B cell (primary cell): Measurements from ENCODE around the gene TGFBR3L.

Experiments
- EZH2 ChIP-seq: IDR thresholded peaks from 2 replicates; pipeline ENCODE4 v1.6.1; 2012; ENCODE audit warnings: borderline replicate concordance, low read depth, mild to moderate bottlenecking, moderate library complexity, low read length; ENCODE audit not compliant: insufficient read depth, poor library complexity, severe bottlenecking
- TF ChIP-seq, protein P1 (sequence below): fragments of 200-600 bp; IDR thresholded peaks from one replicate; pipeline ENCODE4 v1.8.0; 2022; ENCODE audit warnings: antibody characterized with exemption, mild to moderate bottlenecking

DNA sequence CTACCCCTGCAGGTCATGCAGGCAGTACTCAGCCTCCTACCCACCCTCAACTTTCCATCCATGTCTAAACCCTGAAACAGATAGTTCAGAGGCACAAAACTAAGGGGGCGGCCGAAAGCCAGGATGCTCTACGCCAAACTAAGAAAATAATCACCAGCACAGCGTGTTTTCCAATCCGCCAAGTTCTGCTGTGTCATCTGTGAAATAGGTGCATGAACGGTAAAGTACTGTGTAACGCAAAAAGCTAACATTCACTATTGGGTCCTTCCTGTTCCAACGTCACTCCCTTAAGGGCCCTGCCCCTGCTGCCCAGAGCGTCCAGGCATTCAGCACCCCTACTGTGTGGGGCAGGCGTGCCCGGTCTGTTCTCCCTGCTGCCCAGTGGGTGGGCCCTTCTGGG lies 41.1 kb downstream of the TGFBR3L start:
- no peak for TF ChIP-seq EZH2
- TF ChIP-seq, protein P1, sequence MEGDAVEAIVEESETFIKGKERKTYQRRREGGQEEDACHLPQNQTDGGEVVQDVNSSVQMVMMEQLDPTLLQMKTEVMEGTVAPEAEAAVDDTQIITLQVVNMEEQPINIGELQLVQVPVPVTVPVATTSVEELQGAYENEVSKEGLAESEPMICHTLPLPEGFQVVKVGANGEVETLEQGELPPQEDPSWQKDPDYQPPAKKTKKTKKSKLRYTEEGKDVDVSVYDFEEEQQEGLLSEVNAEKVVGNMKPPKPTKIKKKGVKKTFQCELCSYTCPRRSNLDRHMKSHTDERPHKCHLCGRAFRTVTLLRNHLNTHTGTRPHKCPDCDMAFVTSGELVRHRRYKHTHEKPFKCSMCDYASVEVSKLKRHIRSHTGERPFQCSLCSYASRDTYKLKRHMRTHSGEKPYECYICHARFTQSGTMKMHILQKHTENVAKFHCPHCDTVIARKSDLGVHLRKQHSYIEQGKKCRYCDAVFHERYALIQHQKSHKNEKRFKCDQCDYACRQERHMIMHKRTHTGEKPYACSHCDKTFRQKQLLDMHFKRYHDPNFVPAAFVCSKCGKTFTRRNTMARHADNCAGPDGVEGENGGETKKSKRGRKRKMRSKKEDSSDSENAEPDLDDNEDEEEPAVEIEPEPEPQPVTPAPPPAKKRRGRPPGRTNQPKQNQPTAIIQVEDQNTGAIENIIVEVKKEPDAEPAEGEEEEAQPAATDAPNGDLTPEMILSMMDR = no peak
